Adrenal gland (tissue), 12 donors: ENCODE measurements around the gene CDK4. TPM values are rescaled to one million over a fixed set of nuclear protein-coding genes. Genes with fewer than 3 reads are reported as not detected.
A peak's percentile ranks its signal among the peaks of the same experiment; 100 is the strongest.

Experiments used
- DNase-seq, 7 donors: peaks; one replicate each; pipeline ENCODE4 v3.0.0-alpha.2; 2019 to 2020
- H3K27ac ChIP-seq, 5 donors: fragments of 200-600 bp; sonication (generic) in 4 of 5; 1 replicate in 3 of 5; 2 replicates in 2 of 5; pipeline versions ENCODE4 v1.5.1 to v1.8.0; 2016 to 2020; ENCODE audit warnings: mild to moderate bottlenecking in 1 of 5
- H3K27me3 ChIP-seq: fragments of 200-600 bp; 2 replicates; pipeline ENCODE4 v1.8.0; 2021
- H3K36me3 ChIP-seq, 2 donors: fragments of 200-600 bp; replicated peaks in 1 of 2; 1 replicate in 1 of 2; 2 replicates in 1 of 2; pipeline versions ENCODE4 v1.5.1 to v1.8.0; 2018 to 2022
- H3K4me1 ChIP-seq, 2 donors: fragments of 200-600 bp; replicated peaks in 1 of 2; 1 replicate in 1 of 2; 2 replicates in 1 of 2; pipeline versions ENCODE4 v1.5.1 to v1.8.0; 2018 to 2021
- H3K4me3 ChIP-seq, 4 donors: fragments of 200-600 bp; sonication (generic) in 3 of 4; one replicate each; pipeline ENCODE4 v1.5.1; 2016 to 2018
- H3K9me3 ChIP-seq, 3 donors: fragments of 200-600 bp; sonication (generic) in 1 of 3; replicated peaks in 1 of 3; 1 replicate in 2 of 3; 2 replicates in 1 of 3; pipeline versions ENCODE4 v1.5.1 to v1.8.0; 2016 to 2021
- POLR2A ChIP-seq, 2 donors: fragments of 450-650 bp; IDR thresholded peaks; one replicate each; pipeline ENCODE4 v1.6.1; 2017; ENCODE audit warnings: antibody characterized with exemption in 2 of 2, mild to moderate bottlenecking in 2 of 2, moderate library complexity in 1 of 2
- WGBS, 4 donors: extraction: QIAGEN DNeasy Blood & Tissue Kit in 2 of 4; methylation state at CpG; one replicate each; pipeline versions ENCODE4 v1.1.5 to v1.1.7; 2013 to 2017; 5-methylcytosine and 5-hydroxymethylcytosine counted together
- intact Hi-C, 2 donors: fragments of 100-400 bp; cut with DNase I; formaldehyde crosslinking; loops; one replicate each; pipeline versions ENCODE4 v1.14.1 to v1.15.0; 2022 to 2023
- polyA plus RNA-seq, 3 donors: library from polyadenylated mRNA; stranded (reverse); fragments of 200-250 nt in 2 of 3; fragments of 350-450 nt in 1 of 3; fragmentation: Illumina TruSeq in 1 of 3; extraction: RNeasy Lipid Tissue Mini Kit (QIAGEN cat#74804) in 1 of 3; gene quantifications; one replicate each; pipeline ENCODE4 v1.2.3, GENCODE V29; 2013 to 2014
- total RNA-seq, 9 donors: library from RNA; depleted of rRNA in 4 of 9; stranded (reverse); fragments of >200 nt in 4 of 9; fragments of 120-200 nt in 1 of 9; fragmentation: NEBNext Ultra II Directional in 1 of 9; extraction: Animal tissue kit (Norgen Biotek cat#: 25700) in 1 of 9; gene quantifications; one replicate each; pipeline versions ENCODE4 v1.1.0 to v1.2.4, GENCODE V29; 2013 to 2023
- TF ChIP-seq, protein P1 (sequence below), 6 experiments: fragments of 450-650 bp in 4 of 6; fragments of 200-600 bp in 2 of 6; sonication (generic) in 1 of 6; IDR thresholded peaks; 1 replicate in 5 of 6; 2 replicates in 1 of 6; pipeline versions ENCODE4 v1.5.1 to v1.8.0; 2016 to 2021; ENCODE audit warnings: antibody characterized with exemption in 6 of 6, mild to moderate bottlenecking in 2 of 6, moderate library complexity in 1 of 6
- donor health status: healthy with polysubstance abuse.
- donor health status: Bipolar disorder and iron deficiency.
- donor health status: DM: yes; HTN: yes; CAD: no.
- donor health status: DM: no; HTN: no; CAD: no.
- donor health status: DM: no; HTN: no; CAD: no.
- donor health status: DM: yes; HTN: yes; CAD: no.

The CDK4 gene
- total and polyA plus RNA-seq, 12 donors: 46.8 to 197 (median 139) TPM

DNA sequence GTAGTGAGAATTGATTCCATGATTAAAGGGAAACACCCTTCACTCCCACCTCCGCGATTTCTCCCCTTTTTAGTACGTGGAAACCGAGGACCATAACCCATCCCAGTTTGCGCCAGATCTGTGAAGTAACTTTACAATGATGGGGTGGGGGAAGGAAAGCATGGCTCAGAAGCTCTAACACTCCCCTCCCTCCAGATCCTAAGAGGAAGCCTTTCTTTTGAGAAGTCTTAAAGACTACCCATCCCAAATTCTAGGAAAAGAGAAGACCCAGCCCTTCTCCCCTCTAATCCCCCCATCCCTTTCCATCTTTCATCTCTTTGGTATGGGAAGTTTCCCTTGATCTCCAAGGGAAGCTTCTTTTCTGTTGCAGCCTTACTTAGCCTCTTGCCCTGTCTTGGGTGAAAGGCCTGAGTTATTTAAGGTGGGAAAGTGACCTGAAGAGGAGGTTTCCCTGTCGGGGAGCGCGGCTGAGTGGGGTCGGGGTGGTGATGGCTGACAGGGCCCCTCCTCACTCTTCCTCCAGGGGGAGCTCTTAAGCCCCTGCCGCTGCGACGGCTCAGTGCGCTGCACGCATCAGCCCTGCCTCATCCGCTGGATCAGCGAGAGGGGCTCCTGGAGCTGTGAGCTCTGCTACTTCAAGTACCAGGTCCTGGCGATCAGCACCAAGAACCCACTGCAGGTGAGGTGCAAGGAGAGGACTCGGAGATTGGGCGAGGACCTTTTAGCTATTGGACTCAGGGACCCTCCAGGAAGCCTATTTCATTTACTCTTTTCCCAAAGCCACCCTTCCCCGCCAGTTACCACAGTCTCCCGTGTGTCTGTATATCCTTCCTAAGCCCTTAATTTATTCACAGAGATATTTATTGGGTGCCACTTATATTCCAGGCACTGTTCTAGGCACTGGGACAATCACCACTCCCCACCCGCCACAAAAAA lies 4.6 kb upstream of the CDK4 start:
- WGBS, 4 donors: 61 to 65% (median 63%) methylated on average over 21 to 22 of the region's 22 CpGs
- DNase-seq: no peak
- Histone ChIP-seq H3K4me3 (peak overlapping the region in 1 of 4 donors; percentile 92), H3K4me1 (peaks cover 0 to 21% of the 10 kb centered on the region in 2 donors), H3K27ac (no peak overlapping the region), H3K27me3 (no peaks in the 10 kb centered on the region), H3K36me3 (peaks cover 0 to 21% of the 10 kb centered on the region in 2 donors), H3K9me3 (no peaks in the 10 kb centered on the region)
- intact Hi-C loops: no loop called here
- no peak for TF ChIP-seq POLR2A (IDR thresholded peaks at IDR 0.05)
- TF ChIP-seq, protein P1, sequence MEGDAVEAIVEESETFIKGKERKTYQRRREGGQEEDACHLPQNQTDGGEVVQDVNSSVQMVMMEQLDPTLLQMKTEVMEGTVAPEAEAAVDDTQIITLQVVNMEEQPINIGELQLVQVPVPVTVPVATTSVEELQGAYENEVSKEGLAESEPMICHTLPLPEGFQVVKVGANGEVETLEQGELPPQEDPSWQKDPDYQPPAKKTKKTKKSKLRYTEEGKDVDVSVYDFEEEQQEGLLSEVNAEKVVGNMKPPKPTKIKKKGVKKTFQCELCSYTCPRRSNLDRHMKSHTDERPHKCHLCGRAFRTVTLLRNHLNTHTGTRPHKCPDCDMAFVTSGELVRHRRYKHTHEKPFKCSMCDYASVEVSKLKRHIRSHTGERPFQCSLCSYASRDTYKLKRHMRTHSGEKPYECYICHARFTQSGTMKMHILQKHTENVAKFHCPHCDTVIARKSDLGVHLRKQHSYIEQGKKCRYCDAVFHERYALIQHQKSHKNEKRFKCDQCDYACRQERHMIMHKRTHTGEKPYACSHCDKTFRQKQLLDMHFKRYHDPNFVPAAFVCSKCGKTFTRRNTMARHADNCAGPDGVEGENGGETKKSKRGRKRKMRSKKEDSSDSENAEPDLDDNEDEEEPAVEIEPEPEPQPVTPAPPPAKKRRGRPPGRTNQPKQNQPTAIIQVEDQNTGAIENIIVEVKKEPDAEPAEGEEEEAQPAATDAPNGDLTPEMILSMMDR (IDR thresholded peaks at IDR 0.05): peak in 4 of 6 experiments; percentile 22 to 46 (median 39)

DNA sequence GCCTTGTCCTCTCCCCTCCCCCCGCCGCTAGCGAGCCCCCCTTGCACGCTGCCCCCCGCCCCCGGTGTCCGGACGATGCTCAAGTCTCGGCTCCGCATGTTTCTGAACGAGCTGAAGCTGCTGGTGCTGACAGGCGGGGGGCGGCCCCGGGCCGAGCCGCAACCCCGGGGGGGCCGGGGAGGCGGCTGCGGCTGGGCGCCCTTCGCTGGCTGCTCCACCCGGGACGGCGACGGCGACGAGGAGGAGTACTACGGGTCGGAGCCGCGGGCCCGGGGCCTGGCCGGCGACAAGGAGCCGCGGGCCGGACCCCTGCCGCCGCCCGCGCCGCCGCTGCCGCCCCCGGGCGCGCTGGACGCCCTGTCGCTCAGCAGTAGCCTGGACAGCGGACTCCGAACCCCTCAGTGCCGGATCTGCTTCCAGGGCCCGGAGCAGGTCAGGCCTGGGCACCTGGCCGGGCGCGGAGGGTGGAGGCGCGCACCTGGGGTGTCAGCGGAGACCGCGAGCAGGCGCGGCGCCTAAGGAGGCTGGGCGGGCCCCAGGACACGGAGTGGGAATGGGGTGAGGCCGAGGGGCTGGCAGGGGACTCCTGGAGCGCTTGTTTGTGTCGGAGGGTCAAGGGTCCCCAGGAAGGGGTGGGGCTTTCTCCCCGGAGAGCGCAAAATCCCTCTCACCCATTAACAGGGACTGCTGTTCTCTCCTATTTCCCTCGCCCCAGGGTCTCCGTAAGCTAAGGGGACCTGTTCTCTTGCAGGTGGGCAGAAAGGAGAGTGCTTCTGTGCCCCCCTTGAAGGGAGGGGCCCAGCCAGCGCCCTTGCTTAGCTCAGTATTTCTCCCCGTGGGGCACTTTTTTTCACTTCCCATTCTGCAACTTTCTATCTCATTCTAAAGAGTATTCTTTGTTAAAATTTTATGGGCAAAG lies 3.6 kb upstream of the CDK4 start:
- Histone ChIP-seq H3K4me3 (peak overlapping the region in 2 of 4 donors; percentile 73 to 92), H3K27ac (peak overlapping the region in 2 of 5 donors; percentile 38 to 65), H3K36me3 (peaks cover 0 to 22% of the 10 kb centered on the region in 2 donors), H3K4me1 (peaks cover 7 to 28% of the 10 kb centered on the region in 2 donors), H3K9me3 (no peaks in the 10 kb centered on the region), H3K27me3 (no peaks in the 10 kb centered on the region)
- TF ChIP-seq POLR2A (IDR thresholded peaks at IDR 0.05): peak in 1 of 2 donors; percentile 13
- TF ChIP-seq, protein P1 (IDR thresholded peaks at IDR 0.05): no peak
- DNase-seq: peak in 2 of 7 donors; percentile 39 to 41
- intact Hi-C loops: no loop called here
- WGBS, 4 donors: 2 to 14% (median 4%) methylated on average over 7 to 76 of the region's 76 CpGs

DNA sequence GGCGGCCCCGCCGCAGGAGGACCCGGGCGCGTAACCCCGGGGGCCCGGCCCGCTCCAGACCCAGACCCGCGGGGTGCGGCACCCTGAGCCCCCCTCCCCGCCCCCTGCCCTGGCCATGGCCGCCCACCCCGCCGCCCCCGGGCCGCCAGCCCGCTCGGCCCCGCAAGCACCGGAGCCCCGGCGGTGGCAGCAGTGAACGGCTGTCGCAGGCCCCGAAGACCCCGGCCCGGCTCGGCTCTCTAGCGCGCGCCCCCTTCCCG lies 3.0 kb upstream of the CDK4 start:
- peak overlapping the region in 2 of 5 donors; percentile 38 to 65 for H3K27ac ChIP-seq
- intact Hi-C loops: no loop called here
- WGBS, 4 donors: 0% methylated on average over 12 to 34 of the region's 34 CpGs; no CpG with 5 or more reads in 2 of the 4 donors

DNA sequence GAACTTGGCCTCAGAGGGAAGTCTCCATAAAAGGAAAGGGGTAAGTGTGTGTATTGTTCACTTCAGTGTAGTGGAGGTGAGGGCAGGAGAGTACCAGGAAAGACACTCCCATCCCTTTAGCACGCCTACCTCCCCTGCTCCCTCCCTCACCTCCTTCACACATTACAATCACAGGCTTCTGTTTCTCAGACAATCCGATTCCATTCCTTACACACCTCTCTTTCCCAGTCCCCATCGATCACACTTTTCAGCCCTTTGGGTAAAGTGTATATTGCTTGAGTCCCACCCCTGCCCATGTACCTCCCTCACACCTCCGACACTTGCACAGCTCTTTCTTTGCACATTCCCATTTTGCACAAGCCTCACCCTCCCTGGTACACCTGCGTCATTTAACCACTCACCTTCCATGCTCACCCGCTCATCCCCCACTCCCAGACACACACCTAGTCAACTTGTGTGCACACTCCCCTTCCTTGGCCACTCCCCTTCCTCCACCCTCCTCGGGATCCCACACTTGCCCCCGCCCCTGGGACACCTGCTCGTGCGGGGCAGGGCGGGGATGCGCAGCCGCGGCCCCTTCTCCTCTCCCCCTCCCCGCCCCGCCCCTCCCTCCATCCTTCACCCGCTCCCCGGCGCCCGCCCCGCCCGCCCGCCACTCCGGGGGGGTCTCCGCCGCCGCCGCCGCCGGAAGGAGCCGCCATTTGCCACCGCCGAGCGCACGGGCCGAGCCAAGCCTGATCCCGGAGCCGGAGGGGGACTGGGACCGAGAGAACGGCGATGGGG lies 2.5 kb upstream of the CDK4 start, which contains the start of gene MARCHF9:
Gene MARCHF9 (plus strand): TSS at position 693 of the 783 bp plus-strand sequence. CDS start 426 bp downstream, outside the sequence.
- TF ChIP-seq, protein P1 (IDR thresholded peaks at IDR 0.05): no peak
- no peak for TF ChIP-seq POLR2A (IDR thresholded peaks at IDR 0.05)
- intact Hi-C loops: no loop called here
- H3K27ac ChIP-seq: peak within 1 kb of the TSS in 2 of 5 donors; percentile 38 to 65
- H3K9me3 ChIP-seq: no peaks in the 10 kb centered on the region
- 1 to 2% (median 2%) methylated on average over 11 to 39 of the region's 41 CpGs for WGBS, 4 donors
- DNase-seq: peak; percentile 60 to 81 (median 72)
- H3K4me1 ChIP-seq: peaks cover 8 to 33% of the 10 kb centered on the region in 2 donors
- H3K36me3 ChIP-seq: peaks cover 0 to 33% of the 10 kb centered on the region in 2 donors
- H3K27me3 ChIP-seq: no peaks in the 10 kb centered on the region
- H3K4me3 ChIP-seq: peak within 1 kb of the TSS in 2 of 4 donors; percentile 73 to 92

More for the DNA sequence above, 3.0 kb upstream of the CDK4 start:
- Histone ChIP-seq H3K4me1 (peaks cover 8 to 33% of the 10 kb centered on the region in 2 donors), H3K4me3 (peak overlapping the region in 2 of 4 donors; percentile 73 to 92), H3K9me3 (no peaks in the 10 kb centered on the region), H3K27me3 (no peaks in the 10 kb centered on the region), H3K36me3 (peaks cover 0 to 28% of the 10 kb centered on the region in 2 donors)
- TF ChIP-seq POLR2A (IDR thresholded peaks at IDR 0.05): no peak
- no peak for DNase-seq
